Urinary bladder (tissue), 4 donors: ENCODE measurements around the gene STAT5B. TPM values are rescaled to one million over a fixed set of nuclear protein-coding genes. Genes with fewer than 3 reads are reported as not detected.

Experiments
- DNase-seq: peaks from one replicate; pipeline ENCODE4 v3.0.0-alpha.2; 2015; ENCODE audit errors: extremely low spot score
- H3K27ac ChIP-seq: one replicate; pipeline ENCODE4 v1.5.1; 2013; ENCODE audit warnings: low read depth, mild to moderate bottlenecking, moderate library complexity
- H3K36me3 ChIP-seq: one replicate; pipeline ENCODE4 v1.6.1; 2013; ENCODE audit warnings: mild to moderate bottlenecking, moderate library complexity; ENCODE audit not compliant: insufficient read depth
- H3K4me1 ChIP-seq: one replicate; pipeline ENCODE4 v1.6.1; 2013; ENCODE audit warnings: mild to moderate bottlenecking, moderate library complexity; ENCODE audit not compliant: insufficient read depth
- H3K4me3 ChIP-seq: one replicate; pipeline ENCODE4 v1.5.1; 2013; ENCODE audit warnings: low read depth, low read length
- WGBS: extraction: QIAGEN DNeasy Blood & Tissue Kit; methylation state at CpG from one replicate; pipeline ENCODE4 v1.1.7; 2013; 5-methylcytosine and 5-hydroxymethylcytosine counted together
- polyA plus RNA-seq: library from polyadenylated mRNA; stranded (reverse); fragments of 200-250 nt; gene quantifications from one replicate; pipeline ENCODE4 v1.2.3, GENCODE V29; 2013
- total RNA-seq: library from RNA; depleted of rRNA; stranded (reverse); fragments of >200 nt; gene quantifications from one replicate; pipeline ENCODE4 v1.2.3, GENCODE V29; 2014
- donor health status: healthy with polysubstance abuse.
- donor health status: healthy.

Gene STAT5B
- total and polyA plus RNA-seq, 2 donors = 37.6 to 66.3 TPM

GRCh38 chr17:42285346-42286050, 9.3 kb upstream of the STAT5B start:
- 94% methylated on average over 11 of the region's 11 CpGs for WGBS
- H3K4me1 ChIP-seq = no peaks in the 10 kb centered on the region
- no peaks in the 10 kb centered on the region for H3K36me3 ChIP-seq
- H3K27ac ChIP-seq = no peak overlapping the region
- H3K4me3 ChIP-seq = no peak overlapping the region
- no peak for DNase-seq

- Histone ChIP-seq H3K27ac (no peak overlapping the region), H3K36me3 (no peaks in the 10 kb centered on the region), H3K4me1 (no peaks in the 10 kb centered on the region), H3K4me3 (no peak overlapping the region)
- 94% methylated on average over 7 of the region's 7 CpGs for WGBS
- no peak for DNase-seq
These were observed 8.4 kb upstream of the STAT5B start for GRCh38 chr17:42284566-42284965.

- Histone ChIP-seq H3K36me3 (no peaks in the 10 kb centered on the region), H3K27ac (no peak overlapping the region), H3K4me1 (no peaks in the 10 kb centered on the region), H3K4me3 (no peak overlapping the region)
- 83% methylated on average over 5 of the region's 5 CpGs for WGBS
- DNase-seq = no peak
These were observed 7.8 kb upstream of the STAT5B start for GRCh38 chr17:42284024-42284369.

GRCh38 chr17:42283241-42284023, 7.2 kb upstream of the STAT5B start:
- Histone ChIP-seq H3K36me3 (no peaks in the 10 kb centered on the region), H3K4me1 (no peaks in the 10 kb centered on the region), H3K27ac (no peak overlapping the region), H3K4me3 (no peak overlapping the region)
- no peak for DNase-seq
- 82% methylated on average over 7 of the region's 7 CpGs for WGBS

GRCh38 chr17:42282478-42283080, 6.4 kb upstream of the STAT5B start:
- no peak overlapping the region for H3K27ac ChIP-seq
- no peaks in the 10 kb centered on the region for H3K4me1 ChIP-seq
- H3K4me3 ChIP-seq = no peak overlapping the region
- H3K36me3 ChIP-seq = no peaks in the 10 kb centered on the region
- DNase-seq = no peak
- WGBS = 86% methylated on average over 6 of the region's 6 CpGs

GRCh38 chr17:42281571-42282096, 5.4 kb upstream of the STAT5B start:
- no peak for DNase-seq
- Histone ChIP-seq H3K36me3 (no peaks in the 10 kb centered on the region), H3K4me3 (no peak overlapping the region), H3K4me1 (no peaks in the 10 kb centered on the region), H3K27ac (no peak overlapping the region)
- 78% methylated on average over 7 of the region's 7 CpGs for WGBS

- WGBS = 85% methylated on average over 4 of the region's 4 CpGs
These were observed 3.8 kb upstream of the STAT5B start for GRCh38 chr17:42279776-42280630.

GRCh38 chr17:42277342-42277712, 1.1 kb upstream of the STAT5B start:
- Histone ChIP-seq H3K4me1 (no peaks in the 10 kb centered on the region), H3K36me3 (no peaks in the 10 kb centered on the region), H3K4me3 (peak overlapping the region; percentile 94), H3K27ac (peak overlapping the region; percentile 13)
- DNase-seq = no peak
- 56% methylated on average over 6 of the region's 6 CpGs for WGBS

More at GRCh38 chr17:42279776-42280630, 3.8 kb upstream of the STAT5B start:
- H3K36me3 ChIP-seq = no peaks in the 10 kb centered on the region
- DNase-seq = no peak
- H3K4me1 ChIP-seq = no peaks in the 10 kb centered on the region
- H3K4me3 ChIP-seq = no peak overlapping the region
- no peak overlapping the region for H3K27ac ChIP-seq

GRCh38 chr17:42276609-42277341, 584 bp upstream of the STAT5B start:
- Histone ChIP-seq H3K27ac (peak overlapping the region; percentile 86), H3K4me1 (no peaks in the 10 kb centered on the region), H3K36me3 (no peaks in the 10 kb centered on the region), H3K4me3 (peak overlapping the region; percentile 94)
- no peak for DNase-seq
- 1% methylated on average over 44 of the region's 44 CpGs for WGBS

GRCh38 chr17:42275527-42276358, 448 bp downstream of the STAT5B start:
- under 1% methylated on average over 70 of the region's 82 CpGs for WGBS
- no peak for DNase-seq

GRCh38 chr17:42274812-42275526, 1.2 kb downstream of the STAT5B start:
- WGBS = 11% methylated on average over 13 of the region's 13 CpGs
- Histone ChIP-seq H3K27ac (peak overlapping the region; percentile 40), H3K36me3 (no peaks in the 10 kb centered on the region), H3K4me1 (no peaks in the 10 kb centered on the region), H3K4me3 (peak overlapping the region; percentile 94)
- no peak for DNase-seq

More at GRCh38 chr17:42275527-42276358, 448 bp downstream of the STAT5B start:
- peak overlapping the region; percentile 86 for H3K27ac ChIP-seq
- no peaks in the 10 kb centered on the region for H3K36me3 ChIP-seq
- peak overlapping the region; percentile 94 for H3K4me3 ChIP-seq
- no peaks in the 10 kb centered on the region for H3K4me1 ChIP-seq

- DNase-seq = no peak
- WGBS = 78% methylated on average over 3 of the region's 3 CpGs
- Histone ChIP-seq H3K4me1 (peaks cover 2% of the 10 kb centered on the region), H3K4me3 (no peak overlapping the region), H3K36me3 (no peaks in the 10 kb centered on the region), H3K27ac (no peak overlapping the region)
These were observed 2.0 kb downstream of the STAT5B start for GRCh38 chr17:42274253-42274542.
